WTC11 (cell line): Measurements from ENCODE around the gene FNIP1. TPM values are rescaled to one million over a fixed set of nuclear protein-coding genes. Genes with fewer than 3 reads are reported as not detected.
"Not testable (repeated sequence)": the region's sequence is repeated elsewhere in the genome, so short reads cannot be mapped to it uniquely, and the experiment has no call there.

Source experiments
- ATAC-seq: fragments of 200-7000 bp; cut with Tn5 transposase; 2 replicates; pipeline ENCODE4 v1.10.0; 2021; ENCODE audit warnings: mild to moderate bottlenecking, moderate library complexity
- CTCF ChIA-PET: fragments of 300-600 bp; sonication (Branson Sonifier 250); formaldehyde crosslinking; loops from one replicate; lab custom pipeline; 2021; ENCODE audit warnings: antibody characterized with exemption; lab: Charles Lee
- POLR2A ChIA-PET: fragments of 350-600 bp; sonication (Branson Sonifier 250); formaldehyde crosslinking; loops from one replicate; lab custom pipeline; 2021; ENCODE audit warnings: antibody characterized with exemption; lab: Charles Lee
- DNase-seq: peaks from one replicate; pipeline ENCODE4 v3.0.0; 2021; ENCODE audit warnings: low spot score
- H3K27ac Mint-ChIP-seq: 2 replicates; pipeline ENCODE4 v1.8.0; 2021; ENCODE audit warnings: mixed read lengths
- H3K27me3 Mint-ChIP-seq: 2 replicates; pipeline ENCODE4 v1.8.0; 2021; ENCODE audit warnings: low read depth, mild to moderate bottlenecking, moderate library complexity, mixed read lengths
- H3K36me3 Mint-ChIP-seq: 2 replicates; pipeline ENCODE4 v1.8.0; 2021; ENCODE audit warnings: mixed read lengths
- H3K4me1 Mint-ChIP-seq: 2 replicates; pipeline ENCODE4 v1.8.0; 2022; ENCODE audit warnings: mixed read lengths
- H3K4me3 Mint-ChIP-seq: 2 replicates; pipeline ENCODE4 v1.8.0; 2021; ENCODE audit warnings: mild to moderate bottlenecking, moderate library complexity, mixed read lengths
- H3K9me3 Mint-ChIP-seq: 2 replicates; pipeline ENCODE4 v1.8.0; 2021; ENCODE audit warnings: mixed read lengths
- AR ChIP-seq: fragments of 250-450 bp; sonication (Bioruptor Pico); IDR thresholded peaks from 2 replicates; pipeline ENCODE4 v1.9.0; 2021; ENCODE audit warnings: mild to moderate bottlenecking
- ATF1 ChIP-seq: sonication (generic); formaldehyde crosslinking; IDR thresholded peaks from 2 replicates; pipeline ENCODE4 v1.8.1; 2023; ENCODE audit warnings: mild to moderate bottlenecking, moderate library complexity, missing genetic modification reagents
- GABPB1 ChIP-seq: sonication (generic); formaldehyde crosslinking; IDR thresholded peaks from 2 replicates; pipeline ENCODE4 v1.8.1; 2023; ENCODE audit warnings: mild to moderate bottlenecking, missing genetic modification reagents
- GTF2I ChIP-seq: fragments of 250-450 bp; sonication (Bioruptor Pico); conservative IDR thresholded peaks from 2 replicates; pipeline ENCODE4 v1.4.0; 2021; ENCODE audit warnings: mild to moderate bottlenecking
- MXD4 ChIP-seq: fragments of 250-450 bp; sonication (Bioruptor Pico); IDR thresholded peaks from 2 replicates; pipeline ENCODE4 v1.8.0; 2021; ENCODE audit warnings: mild to moderate bottlenecking, moderate library complexity, borderline replicate concordance
- NFYB ChIP-seq: sonication (generic); formaldehyde crosslinking; conservative IDR thresholded peaks from 2 replicates; pipeline ENCODE4 v1.8.0; 2022; ENCODE audit warnings: low read depth, missing genetic modification reagents
- NR3C1 ChIP-seq: sonication (generic); formaldehyde crosslinking; conservative IDR thresholded peaks from 2 replicates; pipeline ENCODE4 v1.8.1; 2023; ENCODE audit warnings: low read depth, mild to moderate bottlenecking, missing genetic modification reagents
- PRRX2 ChIP-seq: fragments of 250-450 bp; sonication (Bioruptor Pico); IDR thresholded peaks from 2 replicates; pipeline ENCODE4 v1.8.0; 2021; ENCODE audit warnings: mild to moderate bottlenecking
- RORB ChIP-seq: fragments of 250-450 bp; sonication (Bioruptor Pico); IDR thresholded peaks from 2 replicates; pipeline ENCODE4 v1.9.0; 2021; ENCODE audit warnings: mild to moderate bottlenecking
- SMAD3 ChIP-seq: sonication (generic); formaldehyde crosslinking; IDR thresholded peaks from 2 replicates; pipeline ENCODE4 v1.8.0; 2022; ENCODE audit warnings: missing genetic modification reagents, mild to moderate bottlenecking, borderline replicate concordance
- ZNF121 ChIP-seq: sonication (generic); formaldehyde crosslinking; IDR thresholded peaks from 2 replicates; pipeline ENCODE4 v1.8.0; 2023; ENCODE audit warnings: missing genetic modification reagents
- ZNF138 ChIP-seq: sonication (generic); formaldehyde crosslinking; conservative IDR thresholded peaks from 2 replicates; pipeline ENCODE4 v1.8.1; 2022; ENCODE audit warnings: mild to moderate bottlenecking, moderate library complexity, missing genetic modification reagents
- total RNA-seq: library from RNA; stranded (reverse); gene quantifications from 3 replicates; pipeline ENCODE4 v1.2.3, GENCODE V29; 2021
- TF ChIP-seq, protein P1 (sequence below): sonication (generic); formaldehyde crosslinking; IDR thresholded peaks from 2 replicates; pipeline ENCODE4 v1.8.1; 2023; ENCODE audit warnings: mild to moderate bottlenecking, moderate library complexity, missing genetic modification reagents
- TF ChIP-seq, protein P2 (sequence below): sonication (generic); formaldehyde crosslinking; IDR thresholded peaks from 2 replicates; pipeline ENCODE4 v1.8.0; 2022; ENCODE audit warnings: missing genetic modification reagents
- TF ChIP-seq, protein P3 (sequence below): sonication (generic); formaldehyde crosslinking; IDR thresholded peaks from 2 replicates; pipeline ENCODE4 v1.8.0; 2023; ENCODE audit warnings: mild to moderate bottlenecking, missing genetic modification reagents

FNIP1 gene
- total RNA-seq, 1 experiment from 2014 or later, result 17.2 TPM

GRCh38 chr5:131719564-131719963 lies 77.3 kb downstream of the FNIP1 start:
- H3K27ac Mint-ChIP-seq, result no peak overlapping the region
- ChIA-PET POLR2A (no interaction called here), CTCF (no interaction called here)
- TF ChIP-seq GTF2I (CRISPR knock-in tag), result no peak
- no peak for TF ChIP-seq ATF1 (CRISPR knock-in tag)
- TF ChIP-seq GABPB1, result no peak
- TF ChIP-seq, protein P1, sequence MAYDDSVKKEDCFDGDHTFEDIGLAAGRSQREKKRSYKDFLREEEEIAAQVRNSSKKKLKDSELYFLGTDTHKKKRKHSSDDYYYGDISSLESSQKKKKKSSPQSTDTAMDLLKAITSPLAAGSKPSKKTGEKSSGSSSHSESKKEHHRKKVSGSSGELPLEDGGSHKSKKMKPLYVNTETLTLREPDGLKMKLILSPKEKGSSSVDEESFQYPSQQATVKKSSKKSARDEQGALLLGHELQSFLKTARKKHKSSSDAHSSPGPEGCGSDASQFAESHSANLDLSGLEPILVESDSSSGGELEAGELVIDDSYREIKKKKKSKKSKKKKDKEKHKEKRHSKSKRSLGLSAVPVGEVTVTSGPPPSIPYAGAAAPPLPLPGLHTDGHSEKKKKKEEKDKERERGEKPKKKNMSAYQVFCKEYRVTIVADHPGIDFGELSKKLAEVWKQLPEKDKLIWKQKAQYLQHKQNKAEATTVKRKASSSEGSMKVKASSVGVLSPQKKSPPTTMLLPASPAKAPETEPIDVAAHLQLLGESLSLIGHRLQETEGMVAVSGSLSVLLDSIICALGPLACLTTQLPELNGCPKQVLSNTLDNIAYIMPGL, result no peak
- TF ChIP-seq ZNF138 (CRISPR knock-in tag), result no peak
- no peak for TF ChIP-seq NFYB (CRISPR knock-in tag)
- TF ChIP-seq, protein P2, sequence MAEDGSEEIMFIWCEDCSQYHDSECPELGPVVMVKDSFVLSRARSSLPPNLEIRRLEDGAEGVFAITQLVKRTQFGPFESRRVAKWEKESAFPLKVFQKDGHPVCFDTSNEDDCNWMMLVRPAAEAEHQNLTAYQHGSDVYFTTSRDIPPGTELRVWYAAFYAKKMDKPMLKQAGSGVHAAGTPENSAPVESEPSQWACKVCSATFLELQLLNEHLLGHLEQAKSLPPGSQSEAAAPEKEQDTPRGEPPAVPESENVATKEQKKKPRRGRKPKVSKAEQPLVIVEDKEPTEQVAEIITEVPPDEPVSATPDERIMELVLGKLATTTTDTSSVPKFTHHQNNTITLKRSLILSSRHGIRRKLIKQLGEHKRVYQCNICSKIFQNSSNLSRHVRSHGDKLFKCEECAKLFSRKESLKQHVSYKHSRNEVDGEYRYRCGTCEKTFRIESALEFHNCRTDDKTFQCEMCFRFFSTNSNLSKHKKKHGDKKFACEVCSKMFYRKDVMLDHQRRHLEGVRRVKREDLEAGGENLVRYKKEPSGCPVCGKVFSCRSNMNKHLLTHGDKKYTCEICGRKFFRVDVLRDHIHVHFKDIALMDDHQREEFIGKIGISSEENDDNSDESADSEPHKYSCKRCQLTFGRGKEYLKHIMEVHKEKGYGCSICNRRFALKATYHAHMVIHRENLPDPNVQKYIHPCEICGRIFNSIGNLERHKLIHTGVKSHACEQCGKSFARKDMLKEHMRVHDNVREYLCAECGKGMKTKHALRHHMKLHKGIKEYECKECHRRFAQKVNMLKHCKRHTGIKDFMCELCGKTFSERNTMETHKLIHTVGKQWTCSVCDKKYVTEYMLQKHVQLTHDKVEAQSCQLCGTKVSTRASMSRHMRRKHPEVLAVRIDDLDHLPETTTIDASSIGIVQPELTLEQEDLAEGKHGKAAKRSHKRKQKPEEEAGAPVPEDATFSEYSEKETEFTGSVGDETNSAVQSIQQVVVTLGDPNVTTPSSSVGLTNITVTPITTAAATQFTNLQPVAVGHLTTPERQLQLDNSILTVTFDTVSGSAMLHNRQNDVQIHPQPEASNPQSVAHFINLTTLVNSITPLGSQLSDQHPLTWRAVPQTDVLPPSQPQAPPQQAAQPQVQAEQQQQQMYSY, result no peak
- no peak for TF ChIP-seq PRRX2
- H3K4me1 Mint-ChIP-seq, result no peaks in the 10 kb centered on the region
- no peaks in the 10 kb centered on the region for H3K27me3 Mint-ChIP-seq
- H3K4me3 Mint-ChIP-seq, result no peak overlapping the region
- H3K36me3 Mint-ChIP-seq, result peaks cover 13% of the 10 kb centered on the region
- no peak for ATAC-seq
- DNase-seq, result no peak
- no peaks in the 10 kb centered on the region for H3K9me3 Mint-ChIP-seq

GRCh38 chr5:131718487-131719014 lies 78.3 kb downstream of the FNIP1 start:
- H3K27ac Mint-ChIP-seq, result no peak overlapping the region
- H3K9me3 Mint-ChIP-seq, result no peaks in the 10 kb centered on the region
- no peak for DNase-seq
- ChIA-PET POLR2A (interaction anchor here (0.7 kb wide), 1 partner anchor 19 kb away, joined by 3 read pairs; no protein-coding TSS in a partner anchor), CTCF (no interaction called here)
- H3K27me3 Mint-ChIP-seq, result no peaks in the 10 kb centered on the region
- TF ChIP-seq ZNF138 (CRISPR knock-in tag) (no peak), NR3C1 (CRISPR knock-in tag) (no peak)
- TF ChIP-seq, protein P1, result no peak
- H3K4me3 Mint-ChIP-seq, result no peak overlapping the region
- no peaks in the 10 kb centered on the region for H3K4me1 Mint-ChIP-seq
- peaks cover 13% of the 10 kb centered on the region for H3K36me3 Mint-ChIP-seq
- ATAC-seq, result no peak

DNA sequence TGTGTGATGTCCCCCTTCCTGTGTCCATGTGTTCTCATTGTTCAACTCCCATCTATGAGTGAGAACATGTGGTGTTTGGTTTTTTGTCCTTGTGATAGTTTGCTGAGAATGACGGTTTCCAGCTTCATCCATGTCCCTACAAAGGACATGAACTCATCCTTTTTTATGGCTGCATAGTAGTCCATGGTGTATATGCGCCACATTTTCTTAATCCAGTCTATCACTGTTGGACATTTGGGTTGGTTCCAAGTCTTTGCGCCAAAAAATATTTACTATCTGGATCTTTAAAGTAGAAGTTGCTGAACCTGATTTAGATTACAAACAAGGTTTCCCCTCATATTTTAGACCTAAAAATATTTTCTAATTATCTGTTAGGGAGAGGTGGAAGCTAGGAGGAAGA lies 79.7 kb downstream of the FNIP1 start:
- H3K9me3 Mint-ChIP-seq, H3K27me3 Mint-ChIP-seq, POLR2A ChIA-PET, H3K27ac Mint-ChIP-seq, H3K4me3 Mint-ChIP-seq, DNase-seq, ATAC-seq, CTCF ChIA-PET, H3K4me1 Mint-ChIP-seq: not testable (repeated sequence)
- H3K36me3 Mint-ChIP-seq, result peaks cover 13% of the 10 kb centered on the region

- DNase-seq (no peak), ATAC-seq (no peak)
- ChIA-PET POLR2A (no interaction called here), CTCF (no interaction called here)
- no peak overlapping the region for H3K27ac Mint-ChIP-seq
- H3K27me3 Mint-ChIP-seq, result no peaks in the 10 kb centered on the region
- H3K9me3 Mint-ChIP-seq, result no peaks in the 10 kb centered on the region
- H3K36me3 Mint-ChIP-seq, result peaks cover 13% of the 10 kb centered on the region
- no peaks in the 10 kb centered on the region for H3K4me1 Mint-ChIP-seq
- no peak overlapping the region for H3K4me3 Mint-ChIP-seq
- TF ChIP-seq, protein P3, sequence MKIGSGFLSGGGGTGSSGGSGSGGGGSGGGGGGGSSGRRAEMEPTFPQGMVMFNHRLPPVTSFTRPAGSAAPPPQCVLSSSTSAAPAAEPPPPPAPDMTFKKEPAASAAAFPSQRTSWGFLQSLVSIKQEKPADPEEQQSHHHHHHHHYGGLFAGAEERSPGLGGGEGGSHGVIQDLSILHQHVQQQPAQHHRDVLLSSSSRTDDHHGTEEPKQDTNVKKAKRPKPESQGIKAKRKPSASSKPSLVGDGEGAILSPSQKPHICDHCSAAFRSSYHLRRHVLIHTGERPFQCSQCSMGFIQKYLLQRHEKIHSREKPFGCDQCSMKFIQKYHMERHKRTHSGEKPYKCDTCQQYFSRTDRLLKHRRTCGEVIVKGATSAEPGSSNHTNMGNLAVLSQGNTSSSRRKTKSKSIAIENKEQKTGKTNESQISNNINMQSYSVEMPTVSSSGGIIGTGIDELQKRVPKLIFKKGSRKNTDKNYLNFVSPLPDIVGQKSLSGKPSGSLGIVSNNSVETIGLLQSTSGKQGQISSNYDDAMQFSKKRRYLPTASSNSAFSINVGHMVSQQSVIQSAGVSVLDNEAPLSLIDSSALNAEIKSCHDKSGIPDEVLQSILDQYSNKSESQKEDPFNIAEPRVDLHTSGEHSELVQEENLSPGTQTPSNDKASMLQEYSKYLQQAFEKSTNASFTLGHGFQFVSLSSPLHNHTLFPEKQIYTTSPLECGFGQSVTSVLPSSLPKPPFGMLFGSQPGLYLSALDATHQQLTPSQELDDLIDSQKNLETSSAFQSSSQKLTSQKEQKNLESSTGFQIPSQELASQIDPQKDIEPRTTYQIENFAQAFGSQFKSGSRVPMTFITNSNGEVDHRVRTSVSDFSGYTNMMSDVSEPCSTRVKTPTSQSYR (CRISPR knock-in tag), result no peak
- TF ChIP-seq RORB, result no peak
- no peak for TF ChIP-seq SMAD3
- TF ChIP-seq MXD4 (CRISPR knock-in tag), result no peak
- no peak for TF ChIP-seq ZNF121 (CRISPR knock-in tag)
- no peak for TF ChIP-seq AR (CRISPR knock-in tag)
- TF ChIP-seq PRRX2, result no peak
Measured at GRCh38 chr5:131716650-131717049, 80.2 kb downstream of the FNIP1 start.
